C4-2B (cell line): Measurements from ENCODE around the gene SHISA8.

Experiments used
- ZFX ChIP-seq: fragments of 450-650 bp; IDR thresholded peaks from 2 replicates; pipeline ENCODE4 v1.6.1; 2017
- TF ChIP-seq, protein P1 (sequence below): fragments of 450-650 bp; conservative IDR thresholded peaks from 2 replicates; pipeline ENCODE4 v1.5.1; 2017; ENCODE audit warnings: mild to moderate bottlenecking

DNA sequence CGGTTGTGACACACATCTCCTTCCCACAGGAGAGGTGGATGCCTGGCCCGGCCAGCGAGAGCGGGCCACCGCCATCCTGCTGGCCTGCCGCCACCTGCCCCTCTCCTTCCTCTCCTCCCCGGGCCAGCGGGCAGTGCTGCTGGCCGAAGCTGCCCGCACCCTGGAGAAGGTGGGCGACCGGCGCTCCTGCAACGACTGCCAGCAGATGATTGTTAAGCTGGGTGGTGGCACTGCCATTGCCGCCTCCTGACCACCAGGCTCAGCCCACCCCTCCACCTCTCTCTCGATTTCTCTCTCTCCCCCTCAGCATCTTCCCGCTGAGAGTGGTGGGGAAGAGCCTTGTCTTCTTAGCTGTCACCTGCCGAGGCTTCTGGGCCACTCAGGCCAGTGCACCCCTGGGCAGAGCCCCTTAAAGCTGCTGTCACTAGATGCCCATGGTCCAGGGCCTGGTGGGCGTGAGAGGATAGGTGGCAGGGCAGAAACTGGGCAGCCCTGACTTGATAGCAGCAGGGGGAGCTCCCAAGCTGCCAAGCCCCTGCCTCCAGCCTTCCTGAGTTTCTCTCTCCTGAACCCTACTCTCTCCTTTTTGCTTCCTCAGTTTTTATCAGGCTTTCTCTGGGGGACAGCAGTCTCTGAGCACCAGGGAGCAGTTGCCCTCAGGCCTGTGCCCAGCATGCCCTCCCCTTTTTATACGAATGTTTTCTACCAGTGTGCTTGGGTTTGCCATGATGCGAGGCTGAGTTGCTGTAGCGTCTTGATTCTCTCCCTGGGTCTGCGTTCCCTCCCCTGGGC is 9.3 kb downstream of the SHISA8 start:
- TF ChIP-seq, protein P1, sequence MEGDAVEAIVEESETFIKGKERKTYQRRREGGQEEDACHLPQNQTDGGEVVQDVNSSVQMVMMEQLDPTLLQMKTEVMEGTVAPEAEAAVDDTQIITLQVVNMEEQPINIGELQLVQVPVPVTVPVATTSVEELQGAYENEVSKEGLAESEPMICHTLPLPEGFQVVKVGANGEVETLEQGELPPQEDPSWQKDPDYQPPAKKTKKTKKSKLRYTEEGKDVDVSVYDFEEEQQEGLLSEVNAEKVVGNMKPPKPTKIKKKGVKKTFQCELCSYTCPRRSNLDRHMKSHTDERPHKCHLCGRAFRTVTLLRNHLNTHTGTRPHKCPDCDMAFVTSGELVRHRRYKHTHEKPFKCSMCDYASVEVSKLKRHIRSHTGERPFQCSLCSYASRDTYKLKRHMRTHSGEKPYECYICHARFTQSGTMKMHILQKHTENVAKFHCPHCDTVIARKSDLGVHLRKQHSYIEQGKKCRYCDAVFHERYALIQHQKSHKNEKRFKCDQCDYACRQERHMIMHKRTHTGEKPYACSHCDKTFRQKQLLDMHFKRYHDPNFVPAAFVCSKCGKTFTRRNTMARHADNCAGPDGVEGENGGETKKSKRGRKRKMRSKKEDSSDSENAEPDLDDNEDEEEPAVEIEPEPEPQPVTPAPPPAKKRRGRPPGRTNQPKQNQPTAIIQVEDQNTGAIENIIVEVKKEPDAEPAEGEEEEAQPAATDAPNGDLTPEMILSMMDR, result no peak
- no peak for TF ChIP-seq ZFX
